Esophagus muscularis mucosa (tissue), 4 donors: ENCODE measurements around the gene GABRD.

Source experiments
- EP300 ChIP-seq: sonication (generic); formaldehyde crosslinking; IDR thresholded peaks from one replicate; pipeline ENCODE4 v1.6.1; 2017; ENCODE audit warnings: antibody characterized with exemption
- POLR2A ChIP-seq: fragments of 450-650 bp; IDR thresholded peaks from one replicate; pipeline ENCODE4 v1.6.1; 2017; ENCODE audit warnings: antibody characterized with exemption, moderate library complexity, mild to moderate bottlenecking, low read depth
- POLR2AphosphoS5 ChIP-seq, 2 donors: sonication (generic); formaldehyde crosslinking; IDR thresholded peaks; one replicate each; pipeline ENCODE4 v1.6.1; 2017; ENCODE audit warnings: antibody characterized with exemption in 2 of 2
- TF ChIP-seq, protein P1 (sequence below), 3 experiments: fragments of 200-600 bp in 2 of 3; fragments of 450-650 bp in 1 of 3; sonication (generic) in 2 of 3; IDR thresholded peaks; one replicate each; pipeline ENCODE4 v1.5.1; 2017 to 2019; ENCODE audit warnings: antibody characterized with exemption in 3 of 3, mild to moderate bottlenecking in 2 of 3, moderate library complexity in 1 of 3

DNA sequence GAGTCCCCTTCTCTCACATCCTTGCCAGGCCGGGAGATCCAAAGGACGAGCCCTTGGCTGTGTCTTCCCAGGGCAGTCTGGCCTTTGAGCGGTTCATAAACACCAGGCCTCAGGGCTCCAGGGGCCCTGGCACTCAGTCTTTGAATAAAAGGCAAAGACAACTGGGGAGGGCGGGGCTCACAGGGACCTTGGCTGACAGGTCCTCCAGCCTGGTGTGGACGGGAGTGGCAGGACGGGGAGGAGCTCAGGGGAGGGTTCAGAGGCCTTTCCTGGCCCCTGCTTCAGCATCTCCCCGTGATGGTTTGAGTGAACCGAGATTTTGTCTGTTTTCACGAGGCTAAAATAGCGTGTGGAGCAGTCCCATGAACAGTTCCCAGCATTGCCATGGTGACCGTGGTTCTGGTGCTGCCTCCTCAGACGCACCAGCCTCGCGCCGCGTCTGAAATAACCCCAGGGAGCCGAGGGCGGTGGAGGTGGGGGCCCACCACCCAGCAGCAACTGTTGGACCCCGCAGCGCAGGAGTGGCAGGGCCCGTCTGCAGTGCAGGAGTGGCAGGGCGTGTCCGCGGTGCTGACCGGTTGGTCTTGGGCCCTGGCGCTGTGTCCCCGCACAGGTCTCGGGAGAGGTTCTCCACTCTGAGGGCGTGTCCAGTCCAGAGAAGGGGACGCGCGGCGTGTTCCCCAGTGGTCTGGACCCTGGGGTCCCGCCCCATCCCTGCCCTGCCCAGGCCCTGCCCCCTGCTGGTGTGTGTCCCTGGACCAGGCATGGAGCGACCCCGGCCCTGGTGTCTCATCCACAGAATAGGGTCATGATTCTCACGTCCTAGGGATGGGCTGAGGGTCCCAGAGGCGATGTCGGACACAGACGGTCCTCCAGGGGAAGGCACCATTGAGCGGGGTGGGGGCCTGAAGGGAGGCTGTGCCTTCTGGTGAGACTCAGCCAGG lies 24.0 kb downstream of the GABRD start:
- TF ChIP-seq, protein P1, sequence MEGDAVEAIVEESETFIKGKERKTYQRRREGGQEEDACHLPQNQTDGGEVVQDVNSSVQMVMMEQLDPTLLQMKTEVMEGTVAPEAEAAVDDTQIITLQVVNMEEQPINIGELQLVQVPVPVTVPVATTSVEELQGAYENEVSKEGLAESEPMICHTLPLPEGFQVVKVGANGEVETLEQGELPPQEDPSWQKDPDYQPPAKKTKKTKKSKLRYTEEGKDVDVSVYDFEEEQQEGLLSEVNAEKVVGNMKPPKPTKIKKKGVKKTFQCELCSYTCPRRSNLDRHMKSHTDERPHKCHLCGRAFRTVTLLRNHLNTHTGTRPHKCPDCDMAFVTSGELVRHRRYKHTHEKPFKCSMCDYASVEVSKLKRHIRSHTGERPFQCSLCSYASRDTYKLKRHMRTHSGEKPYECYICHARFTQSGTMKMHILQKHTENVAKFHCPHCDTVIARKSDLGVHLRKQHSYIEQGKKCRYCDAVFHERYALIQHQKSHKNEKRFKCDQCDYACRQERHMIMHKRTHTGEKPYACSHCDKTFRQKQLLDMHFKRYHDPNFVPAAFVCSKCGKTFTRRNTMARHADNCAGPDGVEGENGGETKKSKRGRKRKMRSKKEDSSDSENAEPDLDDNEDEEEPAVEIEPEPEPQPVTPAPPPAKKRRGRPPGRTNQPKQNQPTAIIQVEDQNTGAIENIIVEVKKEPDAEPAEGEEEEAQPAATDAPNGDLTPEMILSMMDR (IDR thresholded peaks at IDR 0.05), result no peak
- TF ChIP-seq POLR2A, result no peak
- TF ChIP-seq EP300, result no peak
- TF ChIP-seq POLR2AphosphoS5 (IDR thresholded peaks at IDR 0.05), result no peak
